ENCODE results near the gene WNT10A.

DNA sequence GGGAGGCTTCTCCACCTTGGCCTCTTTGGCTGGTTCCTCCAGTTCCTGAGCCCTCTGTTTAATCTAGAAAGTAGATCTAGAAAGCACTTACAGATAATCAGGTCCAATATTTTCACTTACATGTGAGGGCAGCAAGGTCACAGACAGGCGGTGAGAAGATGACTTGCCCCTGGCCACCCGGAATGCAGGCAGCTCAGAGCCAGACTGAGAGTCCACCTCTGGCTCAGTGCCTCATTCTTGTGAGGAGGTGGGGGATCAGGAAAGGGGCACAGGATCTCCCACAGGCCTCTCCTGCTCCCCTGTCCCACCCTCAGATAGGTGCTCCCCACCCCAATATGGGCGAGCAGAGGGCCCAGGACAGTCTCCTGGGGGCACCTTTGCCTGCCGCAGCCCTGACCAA lies 15.3 kb upstream of the WNT10A start:
- TF ChIP-seq, protein P1, sequence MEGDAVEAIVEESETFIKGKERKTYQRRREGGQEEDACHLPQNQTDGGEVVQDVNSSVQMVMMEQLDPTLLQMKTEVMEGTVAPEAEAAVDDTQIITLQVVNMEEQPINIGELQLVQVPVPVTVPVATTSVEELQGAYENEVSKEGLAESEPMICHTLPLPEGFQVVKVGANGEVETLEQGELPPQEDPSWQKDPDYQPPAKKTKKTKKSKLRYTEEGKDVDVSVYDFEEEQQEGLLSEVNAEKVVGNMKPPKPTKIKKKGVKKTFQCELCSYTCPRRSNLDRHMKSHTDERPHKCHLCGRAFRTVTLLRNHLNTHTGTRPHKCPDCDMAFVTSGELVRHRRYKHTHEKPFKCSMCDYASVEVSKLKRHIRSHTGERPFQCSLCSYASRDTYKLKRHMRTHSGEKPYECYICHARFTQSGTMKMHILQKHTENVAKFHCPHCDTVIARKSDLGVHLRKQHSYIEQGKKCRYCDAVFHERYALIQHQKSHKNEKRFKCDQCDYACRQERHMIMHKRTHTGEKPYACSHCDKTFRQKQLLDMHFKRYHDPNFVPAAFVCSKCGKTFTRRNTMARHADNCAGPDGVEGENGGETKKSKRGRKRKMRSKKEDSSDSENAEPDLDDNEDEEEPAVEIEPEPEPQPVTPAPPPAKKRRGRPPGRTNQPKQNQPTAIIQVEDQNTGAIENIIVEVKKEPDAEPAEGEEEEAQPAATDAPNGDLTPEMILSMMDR (IDR thresholded peaks at IDR 0.05): no peak
- no peak for TF ChIP-seq POLR2A (IDR thresholded peaks at IDR 0.05)
- TF ChIP-seq EP300 (IDR thresholded peaks at IDR 0.05): no peak

Measured in ovary (tissue), 3 donors.